Left ventricle myocardium inferior (tissue), 1 donor: ENCODE data around the gene SESN1. TPM values are rescaled to one million over a fixed set of nuclear protein-coding genes. Genes with fewer than 3 reads are reported as not detected.

Experiments
- DNase-seq: peaks from one replicate; pipeline ENCODE4 v3.0.0-alpha.2; 2020
- H3K27ac ChIP-seq: fragments of 200-600 bp; replicated peaks from 2 replicates; pipeline ENCODE4 v1.8.0; 2021
- H3K27me3 ChIP-seq: fragments of 200-600 bp; 2 replicates; pipeline ENCODE4 v1.8.0; 2021; ENCODE audit warnings: low read depth
- H3K36me3 ChIP-seq: fragments of 200-600 bp; 2 replicates; pipeline ENCODE4 v1.8.0; 2021
- H3K4me1 ChIP-seq: fragments of 200-600 bp; 2 replicates; pipeline ENCODE4 v1.8.0; 2021
- H3K4me3 ChIP-seq: fragments of 200-600 bp; 2 replicates; pipeline ENCODE4 v1.8.0; 2021; ENCODE audit warnings: mild to moderate bottlenecking, moderate library complexity
- H3K9me3 ChIP-seq: fragments of 200-600 bp; replicated peaks from 2 replicates; pipeline ENCODE4 v1.8.0; 2021
- CTCF ChIP-seq: fragments of 200-600 bp; IDR thresholded peaks from 2 replicates; pipeline ENCODE4 v1.8.0; 2021; ENCODE audit warnings: antibody characterized with exemption, mild to moderate bottlenecking, borderline replicate concordance
- intact Hi-C: fragments of 100-400 bp; cut with micrococcal nuclease; formaldehyde crosslinking; loops from one replicate; pipeline ENCODE4 v1.11.0; 2022
- total RNA-seq: library from RNA; stranded (reverse); fragmentation: NEBNext Ultra II Directional; extraction: Animal tissue kit (Norgen Biotek cat#: 25700); gene quantifications from one replicate; pipeline ENCODE4 v1.2.1, GENCODE V29; 2021
- donor health status: DM: no; HTN: yes; CAD: no; lungs with severe emphysema.

The SESN1 gene
- total RNA-seq, 1 donor from 2014 or later: 44.1 TPM

DNA sequence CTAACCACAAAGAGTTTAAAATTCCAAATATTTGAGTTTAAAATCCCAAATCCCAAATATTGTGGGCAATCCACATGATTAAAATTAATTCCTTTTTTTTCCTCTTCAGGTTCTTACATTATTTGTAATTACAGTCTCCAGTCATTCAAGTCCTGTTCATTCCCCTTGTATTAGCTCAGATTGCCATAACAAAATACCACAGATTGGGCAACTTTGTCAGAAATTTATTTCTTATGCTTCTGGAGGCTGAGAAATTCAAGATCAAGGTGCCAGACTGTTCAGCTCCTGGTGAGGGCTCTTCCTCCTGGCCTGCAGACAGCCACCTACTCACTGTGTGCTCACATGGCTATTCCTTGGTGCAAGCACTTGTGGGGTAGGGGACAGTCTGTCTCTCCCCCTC is 141.0 kb downstream of the SESN1 start:
- Histone ChIP-seq H3K4me1 (peaks cover 4% of the 10 kb centered on the region), H3K9me3 (no peaks in the 10 kb centered on the region), H3K4me3 (no peak overlapping the region), H3K36me3 (no peaks in the 10 kb centered on the region), H3K27me3 (no peaks in the 10 kb centered on the region), H3K27ac (no peak overlapping the region)
- no peak for DNase-seq
- TF ChIP-seq CTCF: no peak
- intact Hi-C loops: no loop called here

- no peaks in the 10 kb centered on the region for H3K27me3 ChIP-seq
- DNase-seq: no peak
- H3K27ac ChIP-seq: peak overlapping the region; percentile 32
- H3K4me3 ChIP-seq: no peak overlapping the region
- TF ChIP-seq CTCF: no peak
- H3K4me1 ChIP-seq: peaks cover 11% of the 10 kb centered on the region
- intact Hi-C loops: no loop called here
- no peaks in the 10 kb centered on the region for H3K36me3 ChIP-seq
- H3K9me3 ChIP-seq: no peaks in the 10 kb centered on the region
Observed at GRCh38 chr6:108952776-108953486, 141.7 kb downstream of the SESN1 start.

DNA sequence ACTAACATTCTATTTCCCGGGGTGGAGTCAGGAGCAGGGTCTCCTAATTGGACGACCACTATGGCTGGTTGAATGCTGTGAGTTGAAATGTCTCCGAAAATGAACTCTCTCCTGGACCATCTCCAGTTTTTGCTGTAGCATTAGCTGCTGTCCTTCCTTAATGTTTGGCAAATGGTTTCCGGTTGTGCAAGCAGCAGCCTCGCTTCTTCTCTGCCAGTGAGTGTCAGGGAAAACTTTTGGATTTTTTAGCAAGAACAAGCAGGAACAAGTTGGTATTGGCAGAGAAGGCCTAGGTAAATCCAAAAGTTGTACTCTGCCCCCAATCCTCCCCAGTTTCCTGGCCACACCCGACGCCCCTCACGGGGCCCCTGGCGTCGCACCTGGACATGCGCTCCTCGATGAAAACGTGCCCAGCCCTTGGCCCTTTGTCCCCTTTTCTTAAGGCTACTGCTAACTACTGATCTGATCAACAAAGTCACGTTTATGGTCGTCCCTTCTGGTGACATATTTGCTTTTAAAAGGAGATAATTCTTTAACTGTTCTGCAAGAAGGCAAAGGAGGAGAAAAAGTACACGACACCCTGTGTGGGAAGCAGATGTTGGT is 143.2 kb downstream of the SESN1 start:
- Histone ChIP-seq H3K27ac (no peak overlapping the region), H3K4me1 (peaks cover 26% of the 10 kb centered on the region), H3K36me3 (no peaks in the 10 kb centered on the region), H3K27me3 (no peaks in the 10 kb centered on the region), H3K4me3 (no peak overlapping the region), H3K9me3 (no peaks in the 10 kb centered on the region)
- TF ChIP-seq CTCF: no peak
- no peak for DNase-seq
- intact Hi-C loops: no loop called here

DNA sequence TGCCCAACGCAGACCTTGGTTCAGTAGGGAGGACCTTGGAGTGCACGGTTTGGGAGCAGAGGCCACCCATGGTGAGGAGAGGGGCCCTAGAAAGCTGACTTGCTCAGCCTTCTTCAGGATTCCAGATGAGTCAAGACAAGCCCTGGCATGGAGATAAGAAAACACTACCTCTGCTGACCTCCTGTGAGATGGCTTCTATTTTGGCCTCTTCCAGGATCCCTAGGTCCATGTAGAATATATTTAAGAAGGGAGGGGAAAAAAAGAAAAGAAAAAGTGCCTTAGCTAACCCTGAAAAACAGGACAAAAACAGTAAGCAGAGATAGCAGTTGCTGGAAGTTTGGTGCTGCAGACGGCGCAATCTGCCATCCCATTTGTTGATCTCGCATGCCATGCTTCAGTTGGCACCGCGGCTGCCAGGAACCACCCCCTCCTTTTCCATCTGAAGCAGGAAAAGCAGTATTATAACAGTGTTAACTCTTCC is 146.4 kb downstream of the SESN1 start:
- Histone ChIP-seq H3K4me3 (peak overlapping the region; percentile 4), H3K27me3 (no peaks in the 10 kb centered on the region), H3K27ac (peak overlapping the region; percentile 93), H3K9me3 (no peaks in the 10 kb centered on the region), H3K36me3 (no peaks in the 10 kb centered on the region), H3K4me1 (peaks cover 58% of the 10 kb centered on the region)
- DNase-seq: no peak
- no peak for TF ChIP-seq CTCF
- intact Hi-C loops: loop anchor here (10.0 kb wide), 1 partner anchor 57 kb away; no protein-coding TSS in a partner anchor

- Histone ChIP-seq H3K27me3 (no peaks in the 10 kb centered on the region), H3K27ac (peak overlapping the region; percentile 93), H3K9me3 (no peaks in the 10 kb centered on the region), H3K4me3 (peak overlapping the region; percentile 37), H3K36me3 (no peaks in the 10 kb centered on the region), H3K4me1 (peaks cover 68% of the 10 kb centered on the region)
- TF ChIP-seq CTCF: no peak
- intact Hi-C loops: loop anchor here (10.0 kb wide), 1 partner anchor 58 kb away; no protein-coding TSS in a partner anchor
- no peak for DNase-seq
Observed at GRCh38 chr6:108947114-108947854, 147.4 kb downstream of the SESN1 start.
